Calu3 (cell line): ENCODE measurements around the gene PRSS2. TPM values are rescaled to one million over a fixed set of nuclear protein-coding genes. Genes with fewer than 3 reads are reported as not detected.

Experiments
- BruUV-seq: library from RNA; stranded (reverse); fragments of 400-500 nt; replicated peaks from 2 replicates; lab custom pipeline; 2021; lab: Mats Ljungman, UMichigan
- CTCF ChIA-PET: fragments of 300-600 bp; sonication (Branson Sonifier 250); formaldehyde crosslinking; loops from one replicate; lab custom pipeline; 2022; ENCODE audit warnings: antibody characterized with exemption; lab: Charles Lee
- DNase-seq: peaks from one replicate; pipeline ENCODE4 v3.0.0; 2022
- H3K27ac Mint-ChIP-seq: one replicate; pipeline ENCODE4 v1.8.0; 2022; ENCODE audit warnings: mixed read lengths; ENCODE audit not compliant: unreplicated experiment
- H3K27me3 Mint-ChIP-seq: one replicate; pipeline ENCODE4 v1.8.0; 2022; ENCODE audit warnings: mixed read lengths; ENCODE audit not compliant: unreplicated experiment
- H3K36me3 Mint-ChIP-seq: one replicate; pipeline ENCODE4 v1.8.0; 2022; ENCODE audit warnings: mild to moderate bottlenecking, moderate library complexity, mixed read lengths; ENCODE audit not compliant: insufficient read depth, unreplicated experiment
- H3K4me1 Mint-ChIP-seq: one replicate; pipeline ENCODE4 v1.8.0; 2022; ENCODE audit warnings: mild to moderate bottlenecking, low read depth, mixed read lengths; ENCODE audit not compliant: unreplicated experiment
- H3K4me3 Mint-ChIP-seq: one replicate; pipeline ENCODE4 v1.8.0; 2022; ENCODE audit warnings: mild to moderate bottlenecking, low read depth, moderate library complexity, mixed read lengths; ENCODE audit not compliant: unreplicated experiment
- H3K9me3 Mint-ChIP-seq: one replicate; pipeline ENCODE4 v1.8.0; 2022; ENCODE audit warnings: low read depth, mixed read lengths; ENCODE audit not compliant: unreplicated experiment
- CTCF ChIP-seq: fragments of 200-600 bp; IDR thresholded peaks from one replicate; pipeline ENCODE4 v1.8.0; 2022; ENCODE audit warnings: antibody characterized with exemption; ENCODE audit not compliant: unreplicated experiment
- intact Hi-C: fragments of 100-400 bp; cut with micrococcal nuclease; formaldehyde crosslinking; loops from one replicate; pipeline ENCODE4 v1.10.0; 2022; ENCODE audit not compliant: unreplicated experiment
- total RNA-seq: library from RNA; stranded (reverse); gene quantifications from 2 replicates; pipeline ENCODE4 v1.2.3, GENCODE V29; 2022

Gene PRSS2
- total RNA-seq, 1 experiment from 2014 or later = 0.64 TPM

GRCh38 chr7:142800699-142801260 lies 30.0 kb downstream of the PRSS2 start:
- Mint-ChIP-seq H3K36me3 (peaks cover 5% of the 10 kb centered on the region), H3K27me3 (peaks cover 97% of the 10 kb centered on the region), H3K4me3 (no peak overlapping the region), H3K4me1 (peaks cover 4% of the 10 kb centered on the region), H3K9me3 (no peaks in the 10 kb centered on the region), H3K27ac (no peak overlapping the region)
- CTCF ChIA-PET = interaction anchor here (1.2 kb wide), 1 partner anchor 8 kb away, joined by 3 read pairs; no protein-coding TSS in a partner anchor
- no peak for DNase-seq
- intact Hi-C loops = no loop called here
- BruUV-seq = no TSS peak
- TF ChIP-seq CTCF = no peak

- peaks cover 1% of the 10 kb centered on the region for H3K4me1 Mint-ChIP-seq
- TF ChIP-seq CTCF = no peak
- no peak overlapping the region for H3K27ac Mint-ChIP-seq
- peaks cover 98% of the 10 kb centered on the region for H3K27me3 Mint-ChIP-seq
- intact Hi-C loops = no loop called here
- CTCF ChIA-PET = interaction anchor here (1.2 kb wide), 1 partner anchor 9 kb away, joined by 3 read pairs; no protein-coding TSS in a partner anchor
- no peak for DNase-seq
- no TSS peak for BruUV-seq
- no peak overlapping the region for H3K4me3 Mint-ChIP-seq
- no peaks in the 10 kb centered on the region for H3K9me3 Mint-ChIP-seq
- H3K36me3 Mint-ChIP-seq = peaks cover 5% of the 10 kb centered on the region
Measured at GRCh38 chr7:142801601-142802295, 31.0 kb downstream of the PRSS2 start.

- H3K27me3 Mint-ChIP-seq = peaks cover 98% of the 10 kb centered on the region
- H3K9me3 Mint-ChIP-seq = no peaks in the 10 kb centered on the region
Measured at GRCh38 chr7:142802301-142802700, 31.5 kb downstream of the PRSS2 start.

GRCh38 chr7:142803901-142804300 lies 33.1 kb downstream of the PRSS2 start:
- H3K27me3 Mint-ChIP-seq = peaks cover 97% of the 10 kb centered on the region
- no peaks in the 10 kb centered on the region for H3K36me3 Mint-ChIP-seq
- no peaks in the 10 kb centered on the region for H3K9me3 Mint-ChIP-seq
- H3K27ac Mint-ChIP-seq = no peak overlapping the region
- no peak for DNase-seq
- BruUV-seq = no TSS peak
- H3K4me1 Mint-ChIP-seq = peaks cover 21% of the 10 kb centered on the region
- CTCF ChIA-PET = no interaction called here
- no peak for TF ChIP-seq CTCF
- H3K4me3 Mint-ChIP-seq = no peak overlapping the region
- intact Hi-C loops = no loop called here

More at GRCh38 chr7:142802301-142802700, 31.5 kb downstream of the PRSS2 start:
- intact Hi-C loops = no loop called here
- no peak for DNase-seq
- TF ChIP-seq CTCF = no peak
- Mint-ChIP-seq H3K27ac (no peak overlapping the region), H3K4me3 (no peak overlapping the region), H3K4me1 (peaks cover 6% of the 10 kb centered on the region), H3K36me3 (peaks cover 5% of the 10 kb centered on the region)
- CTCF ChIA-PET = no interaction called here
- BruUV-seq = no TSS peak
